Activated B cell treated with CpG ODN at 0.5 μM for 24 hours (primary cell): ENCODE data around the gene VEGFB. TPM values are rescaled to one million over a fixed set of nuclear protein-coding genes. Genes with fewer than 3 reads are reported as not detected.

Experiments used
- ATAC-seq: fragments of 200-7000 bp; cut with Tn5 transposase; one replicate; pipeline ENCODE4 v1.10.0; 2021; ENCODE audit warnings: low read depth, mild to moderate bottlenecking, moderate library complexity
- CTCF ChIA-PET: fragments of 350-600 bp; sonication (Branson Sonifier 250); formaldehyde crosslinking; loops from one replicate; lab custom pipeline; 2021; ENCODE audit warnings: antibody characterized with exemption; lab: Charles Lee
- POLR2A ChIA-PET: fragments of 350-600 bp; sonication (Branson Sonifier 250); formaldehyde crosslinking; loops from one replicate; lab custom pipeline; 2021; ENCODE audit warnings: antibody characterized with exemption; lab: Charles Lee
- DNase-seq: peaks from one replicate; pipeline ENCODE4 v3.0.0; 2022
- H3K27ac Mint-ChIP-seq: one replicate; pipeline ENCODE4 v1.8.0; 2020; ENCODE audit warnings: mixed read lengths
- H3K27me3 Mint-ChIP-seq: one replicate; pipeline ENCODE4 v1.8.0; 2021; ENCODE audit warnings: mixed read lengths
- H3K36me3 Mint-ChIP-seq: one replicate; pipeline ENCODE4 v1.8.0; 2021; ENCODE audit warnings: low read depth, mixed read lengths
- H3K4me1 Mint-ChIP-seq: one replicate; pipeline ENCODE4 v1.8.0; 2021; ENCODE audit warnings: mixed read lengths
- H3K4me3 Mint-ChIP-seq: one replicate; pipeline ENCODE4 v1.8.0; 2020; ENCODE audit warnings: mild to moderate bottlenecking, mixed read lengths
- H3K9me3 Mint-ChIP-seq: one replicate; pipeline ENCODE4 v1.8.0; 2020; ENCODE audit warnings: mixed read lengths
- intact Hi-C: fragments of 100-400 bp; cut with micrococcal nuclease; formaldehyde crosslinking; loops from one replicate; pipeline ENCODE4 v1.15.1; 2024
- total RNA-seq: library from RNA; stranded (reverse); gene quantifications from 2 replicates; pipeline ENCODE4 v1.2.3, GENCODE V29; 2022
- TF ChIP-seq, protein P1 (sequence below): fragments of 200-600 bp; IDR thresholded peaks from one replicate; pipeline ENCODE4 v1.8.0; 2022; ENCODE audit warnings: antibody characterized with exemption, mild to moderate bottlenecking

The VEGFB gene
- total RNA-seq, 1 donor from 2014 or later = 97.4 TPM

DNA sequence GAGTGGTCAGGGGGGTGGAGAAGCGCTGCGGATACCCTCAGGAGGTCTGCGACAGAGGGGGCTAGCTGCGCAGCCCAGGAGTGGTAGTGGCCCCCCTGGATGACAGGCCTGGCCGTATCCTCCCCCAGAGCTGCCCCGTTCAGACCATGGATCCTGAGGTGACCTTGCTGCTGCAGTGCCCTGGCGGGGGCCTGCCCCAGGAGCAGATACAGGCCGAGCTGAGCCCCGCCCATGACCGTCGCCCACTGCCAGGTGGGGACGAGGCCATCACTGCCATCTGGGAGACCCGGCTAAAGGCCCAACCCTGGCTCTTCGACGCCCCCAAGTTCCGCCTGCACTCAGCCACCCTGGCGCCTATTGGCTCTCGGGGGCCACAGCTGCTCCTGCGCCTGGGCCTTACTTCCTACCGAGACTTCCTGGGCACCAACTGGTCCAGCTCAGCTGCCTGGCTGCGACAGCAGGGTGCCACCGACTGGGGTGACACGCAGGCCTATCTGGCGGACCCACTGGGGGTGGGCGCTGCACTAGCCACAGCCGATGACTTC, 7.8 kb upstream of the VEGFB start:
- ATAC-seq (peak; percentile 20), DNase-seq (peak; percentile 57)
- Mint-ChIP-seq H3K4me1 (peaks cover 45% of the 10 kb centered on the region), H3K9me3 (no peaks in the 10 kb centered on the region), H3K27me3 (no peaks in the 10 kb centered on the region), H3K4me3 (peak overlapping the region; percentile 87), H3K27ac (peak overlapping the region; percentile 81), H3K36me3 (peaks cover 13% of the 10 kb centered on the region)
- TF ChIP-seq, protein P1, sequence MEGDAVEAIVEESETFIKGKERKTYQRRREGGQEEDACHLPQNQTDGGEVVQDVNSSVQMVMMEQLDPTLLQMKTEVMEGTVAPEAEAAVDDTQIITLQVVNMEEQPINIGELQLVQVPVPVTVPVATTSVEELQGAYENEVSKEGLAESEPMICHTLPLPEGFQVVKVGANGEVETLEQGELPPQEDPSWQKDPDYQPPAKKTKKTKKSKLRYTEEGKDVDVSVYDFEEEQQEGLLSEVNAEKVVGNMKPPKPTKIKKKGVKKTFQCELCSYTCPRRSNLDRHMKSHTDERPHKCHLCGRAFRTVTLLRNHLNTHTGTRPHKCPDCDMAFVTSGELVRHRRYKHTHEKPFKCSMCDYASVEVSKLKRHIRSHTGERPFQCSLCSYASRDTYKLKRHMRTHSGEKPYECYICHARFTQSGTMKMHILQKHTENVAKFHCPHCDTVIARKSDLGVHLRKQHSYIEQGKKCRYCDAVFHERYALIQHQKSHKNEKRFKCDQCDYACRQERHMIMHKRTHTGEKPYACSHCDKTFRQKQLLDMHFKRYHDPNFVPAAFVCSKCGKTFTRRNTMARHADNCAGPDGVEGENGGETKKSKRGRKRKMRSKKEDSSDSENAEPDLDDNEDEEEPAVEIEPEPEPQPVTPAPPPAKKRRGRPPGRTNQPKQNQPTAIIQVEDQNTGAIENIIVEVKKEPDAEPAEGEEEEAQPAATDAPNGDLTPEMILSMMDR = no peak
- ChIA-PET CTCF (interaction anchor here (1.7 to 5.0 kb wide), 2 partner anchors 10 to 20 kb away, joined by 6 to 34 read pairs; partner anchors contain the start of gene FERMT3), POLR2A (interaction anchor here (0.5 to 12.7 kb wide), 23 partner anchors 8 to 1617 kb away, joined by 3 to 191 read pairs (median 5); partner anchors contain the start of genes BAD, FERMT3, FKBP2 and PPP1R14B)
- intact Hi-C loops = loop anchor here (1.0 to 2.0 kb wide), 5 partner anchors 14 to 58 kb away; partner anchors contain the start of genes BAD and STIP1

DNA sequence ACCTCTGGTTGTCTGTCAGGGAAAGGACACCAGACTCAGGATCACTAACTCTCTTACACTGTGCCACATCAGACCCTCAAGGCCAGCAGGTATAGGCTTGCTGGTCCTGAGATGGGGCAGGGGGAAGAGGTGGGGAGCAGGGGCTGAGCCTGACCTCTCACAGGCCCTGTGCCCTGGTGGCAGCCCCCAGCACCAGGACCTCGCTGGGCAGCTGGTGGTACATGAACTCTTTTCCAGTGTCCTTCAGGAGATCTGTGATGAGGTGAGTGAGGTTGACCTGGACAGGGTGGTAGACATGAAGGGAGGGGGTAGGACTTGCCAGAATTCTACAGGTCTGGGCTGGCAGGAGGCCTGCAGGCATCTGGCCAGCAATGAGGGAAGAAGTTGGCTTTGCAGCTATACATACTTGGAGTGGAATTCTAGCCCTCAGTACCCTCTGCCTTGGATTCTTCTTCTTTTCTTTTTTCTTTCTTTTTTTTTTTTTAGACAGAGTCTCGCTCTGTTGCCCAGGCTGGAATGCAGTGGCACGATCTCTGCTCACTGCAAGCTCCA, 6.9 kb upstream of the VEGFB start:
- Mint-ChIP-seq H3K27ac (peak overlapping the region; percentile 81), H3K4me3 (peak overlapping the region; percentile 87), H3K27me3 (no peaks in the 10 kb centered on the region), H3K4me1 (peaks cover 54% of the 10 kb centered on the region), H3K36me3 (peaks cover 10% of the 10 kb centered on the region), H3K9me3 (no peaks in the 10 kb centered on the region)
- ATAC-seq (no peak), DNase-seq (no peak)
- TF ChIP-seq, protein P1 = no peak
- POLR2A ChIA-PET = interaction anchor here (0.6 to 12.7 kb wide), 13 partner anchors 9 to 283 kb away, joined by 3 to 191 read pairs (median 19); partner anchors contain the start of genes FERMT3, FKBP2, PPP1R14B and STIP1
- CTCF ChIA-PET = interaction anchor here (0.5 to 5.0 kb wide), 3 partner anchors 10 to 57 kb away, joined by 3 to 34 read pairs (median 4); partner anchors contain the start of genes BAD and FERMT3
- intact Hi-C loops = loop anchor here (2.0 kb wide), 1 partner anchor 41 kb away; the partner anchor contains the start of gene STIP1

DNA sequence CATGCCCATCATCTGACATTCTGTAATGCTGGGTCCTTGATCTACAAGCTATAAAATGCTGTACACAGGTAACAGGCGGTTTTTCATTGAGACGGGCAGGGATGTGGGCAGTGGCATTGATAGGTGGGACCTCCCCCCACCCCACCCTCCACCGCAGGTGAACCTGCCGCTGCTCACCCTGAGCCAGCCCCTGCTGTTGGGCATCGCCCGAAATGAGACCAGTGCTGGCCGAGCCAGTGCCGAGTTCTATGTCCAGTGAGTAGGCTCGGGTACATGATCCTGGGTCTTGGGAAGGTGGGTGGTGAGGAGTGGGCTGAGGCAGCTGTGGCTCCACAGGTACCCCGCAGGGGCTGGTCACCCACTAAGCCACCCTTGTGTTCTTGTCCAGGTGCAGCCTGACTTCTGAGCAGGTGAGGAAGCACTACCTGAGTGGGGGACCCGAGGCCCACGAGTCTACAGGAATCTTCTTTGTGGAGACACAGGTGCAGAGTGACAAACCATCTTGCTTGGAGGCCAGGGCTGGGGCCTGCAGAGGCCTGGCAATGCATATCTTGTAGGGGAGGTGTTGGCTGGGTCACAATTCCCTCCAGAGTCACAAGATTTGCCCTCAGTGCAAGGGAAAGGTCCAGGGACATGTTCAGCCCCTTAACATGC, 5.2 kb upstream of the VEGFB start:
- Mint-ChIP-seq H3K27ac (peak overlapping the region; percentile 91), H3K27me3 (no peaks in the 10 kb centered on the region), H3K36me3 (no peaks in the 10 kb centered on the region), H3K9me3 (no peaks in the 10 kb centered on the region), H3K4me3 (peak overlapping the region; percentile 91), H3K4me1 (peaks cover 66% of the 10 kb centered on the region)
- TF ChIP-seq, protein P1 = no peak
- DNase-seq = no peak
- ATAC-seq = no peak
- CTCF ChIA-PET = interaction anchor here (0.6 kb wide), 1 partner anchor 12 kb away, joined by 3 read pairs; the partner anchor contains the start of gene FKBP2
- POLR2A ChIA-PET = interaction anchor here (0.9 to 12.7 kb wide), 9 partner anchors 12 to 76 kb away, joined by 3 to 191 read pairs (median 4); partner anchors contain the start of genes ESRRA, FERMT3, FKBP2 and PPP1R14B
- intact Hi-C loops = no loop called here

DNA sequence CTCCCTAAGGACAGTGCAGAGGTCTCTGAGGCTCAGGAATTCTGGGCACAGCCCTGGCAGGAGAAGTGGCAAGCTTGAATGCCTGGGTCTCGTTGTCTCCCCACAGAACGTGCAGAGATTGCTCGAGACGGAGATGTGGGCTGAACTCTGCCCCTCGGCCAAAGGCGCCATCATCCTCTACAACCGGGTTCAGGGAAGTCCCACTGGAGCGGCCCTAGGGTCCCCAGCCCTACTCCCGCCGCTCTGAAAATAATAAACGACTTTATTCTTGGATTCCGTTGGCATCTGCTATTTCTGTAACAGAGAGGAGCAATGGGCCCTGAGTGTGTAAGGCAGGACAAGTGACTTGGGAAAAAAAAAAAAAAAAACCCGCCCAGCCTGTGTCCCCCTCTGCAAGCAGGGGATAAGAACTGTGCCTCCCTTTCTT, 4.6 kb upstream of the VEGFB start:
- peak overlapping the region; percentile 91 for H3K27ac Mint-ChIP-seq
- DNase-seq (no peak), ATAC-seq (no peak)
- TF ChIP-seq, protein P1 = no peak
- ChIA-PET CTCF (interaction anchor here (0.6 kb wide), 1 partner anchor 11 kb away, joined by 3 read pairs; the partner anchor contains the start of gene FKBP2), POLR2A (interaction anchor here (0.7 to 12.7 kb wide), 9 partner anchors 11 to 75 kb away, joined by 3 to 191 read pairs (median 5); partner anchors contain the start of genes ESRRA, FERMT3, FKBP2 and PPP1R14B)
- H3K9me3 Mint-ChIP-seq = no peaks in the 10 kb centered on the region
- H3K4me3 Mint-ChIP-seq = peak overlapping the region; percentile 91
- H3K36me3 Mint-ChIP-seq = no peaks in the 10 kb centered on the region
- intact Hi-C loops = loop anchor here (1.0 to 5.0 kb wide), 8 partner anchors 11 to 292 kb away; partner anchors contain the start of genes GPR137, NAA40, PPP1R14B and PRDX5
- no peaks in the 10 kb centered on the region for H3K27me3 Mint-ChIP-seq
- peaks cover 64% of the 10 kb centered on the region for H3K4me1 Mint-ChIP-seq
